CD4-positive, alpha-beta T cell treated with Interleukin-15 for 4 hours (primary cell): ENCODE data around the gene OR2AK2.

ENCODE experiments used
- DNase-seq: peaks from one replicate; pipeline ENCODE4 v3.0.0-alpha.2; 2020; ENCODE audit warnings: low spot score

The OR2AK2 gene, protein sequence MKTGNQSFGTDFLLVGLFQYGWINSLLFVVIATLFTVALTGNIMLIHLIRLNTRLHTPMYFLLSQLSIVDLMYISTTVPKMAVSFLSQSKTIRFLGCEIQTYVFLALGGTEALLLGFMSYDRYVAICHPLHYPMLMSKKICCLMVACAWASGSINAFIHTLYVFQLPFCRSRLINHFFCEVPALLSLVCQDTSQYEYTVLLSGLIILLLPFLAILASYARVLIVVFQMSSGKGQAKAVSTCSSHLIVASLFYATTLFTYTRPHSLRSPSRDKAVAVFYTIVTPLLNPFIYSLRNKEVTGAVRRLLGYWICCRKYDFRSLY

DNA sequence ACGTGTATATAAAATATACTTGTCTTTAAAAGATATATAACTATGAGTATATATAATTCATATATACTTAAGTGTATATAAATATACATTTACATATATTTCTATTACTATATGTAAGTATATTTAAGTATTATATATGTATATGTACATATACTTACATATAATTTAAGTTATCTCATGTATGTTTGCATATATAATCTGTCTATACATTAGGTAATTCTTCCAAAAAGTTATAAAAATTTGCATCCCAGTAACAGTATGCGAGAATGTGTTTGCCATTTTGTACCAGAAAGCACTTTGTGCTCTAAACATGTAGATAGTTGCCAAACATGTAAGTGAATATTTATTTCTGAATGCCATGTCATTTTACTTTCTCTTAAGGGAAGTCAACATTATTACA lies at the start of gene OR2AK2:
OR2AK2 (plus strand) TSS at position 301 of the 400 bp plus-strand sequence. CDS start 144 bp downstream, outside the sequence.
- no peak for DNase-seq

DNA sequence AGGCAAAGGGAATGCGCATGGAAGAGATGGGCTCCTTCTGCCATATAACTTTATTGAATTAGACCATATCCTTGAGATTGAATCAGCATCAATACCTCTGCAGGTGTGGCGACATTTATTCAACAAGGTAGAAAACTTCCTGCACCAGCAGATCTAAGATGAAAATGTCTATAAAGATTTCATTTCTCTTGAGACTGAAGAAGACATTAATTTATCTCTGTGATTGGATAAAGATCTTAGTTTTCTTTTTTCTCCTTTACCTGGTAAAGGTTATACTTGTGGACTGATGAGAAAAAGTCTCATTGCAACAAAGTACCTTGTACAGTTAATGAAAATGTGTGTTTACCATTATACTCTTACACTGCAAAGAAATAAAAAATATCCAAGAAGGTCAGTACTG lies 45.1 kb upstream of the OR2AK2 start, which contains the start of gene OR2T8:
OR2T8 (plus strand) TSS at position 301 of the 400 bp plus-strand sequence. CDS start 766 bp downstream, outside the sequence.
- DNase-seq = no peak

DNA sequence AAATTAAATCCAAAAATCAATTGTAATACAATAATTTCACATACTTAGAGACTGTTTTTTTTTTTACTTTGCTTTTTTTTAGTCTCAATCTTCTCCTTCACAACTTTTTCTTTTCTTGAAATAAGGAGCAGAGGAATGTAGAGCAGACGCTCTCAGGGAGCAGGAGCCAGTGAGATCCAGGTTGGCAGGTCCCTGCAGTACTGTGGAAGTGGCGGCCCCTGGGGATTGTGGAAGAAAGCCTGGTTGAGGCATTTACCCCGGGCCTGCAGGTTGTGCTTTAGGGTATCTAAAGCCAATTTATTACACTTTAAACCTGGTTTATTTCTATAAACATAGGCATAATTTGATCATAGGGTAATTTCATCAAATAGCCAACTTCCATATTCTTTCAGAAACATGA lies 41.1 kb upstream of the OR2AK2 start:
- DNase-seq = no peak

DNA sequence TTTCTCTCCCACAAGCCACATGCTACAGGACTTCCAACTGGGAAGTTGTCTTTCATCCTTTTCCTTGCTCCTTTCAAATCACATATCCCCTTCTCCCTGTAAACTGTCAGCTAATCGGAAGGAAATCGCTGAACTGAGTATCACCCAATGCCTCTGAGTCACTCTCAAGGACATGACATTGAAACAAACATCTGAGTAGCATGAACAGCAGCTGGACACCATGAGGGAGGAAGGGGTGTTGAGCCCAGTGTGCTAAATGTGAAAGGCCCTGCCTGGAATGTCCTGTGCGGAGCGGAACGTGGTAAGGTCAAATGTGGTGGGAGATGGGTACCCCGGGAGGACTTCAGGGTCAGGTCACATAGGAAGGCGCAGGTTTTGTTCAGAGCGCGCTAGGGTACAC lies 40.2 kb upstream of the OR2AK2 start, which contains the start of gene OR2AJ1:
OR2AJ1 (plus strand) TSS at position 22 of the 400 bp plus-strand sequence. CDS start 8,880 bp downstream, outside the sequence.
- no peak for DNase-seq

DNA sequence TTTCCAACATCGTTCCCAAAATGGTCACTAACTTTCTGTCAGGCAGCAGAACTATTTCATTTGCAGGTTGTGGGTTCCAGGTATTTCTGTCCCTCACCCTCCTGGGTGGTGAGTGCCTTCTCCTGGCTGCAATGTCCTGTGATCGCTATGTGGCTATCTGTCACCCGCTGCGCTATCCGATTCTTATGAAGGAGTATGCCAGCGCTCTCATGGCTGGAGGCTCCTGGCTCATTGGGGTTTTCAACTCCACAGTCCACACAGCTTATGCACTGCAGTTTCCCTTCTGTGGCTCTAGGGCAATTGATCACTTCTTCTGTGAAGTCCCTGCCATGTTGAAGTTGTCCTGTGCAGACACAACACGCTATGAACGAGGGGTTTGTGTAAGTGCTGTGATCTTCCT lies 31.0 kb upstream of the OR2AK2 start:
- no peak for DNase-seq

DNA sequence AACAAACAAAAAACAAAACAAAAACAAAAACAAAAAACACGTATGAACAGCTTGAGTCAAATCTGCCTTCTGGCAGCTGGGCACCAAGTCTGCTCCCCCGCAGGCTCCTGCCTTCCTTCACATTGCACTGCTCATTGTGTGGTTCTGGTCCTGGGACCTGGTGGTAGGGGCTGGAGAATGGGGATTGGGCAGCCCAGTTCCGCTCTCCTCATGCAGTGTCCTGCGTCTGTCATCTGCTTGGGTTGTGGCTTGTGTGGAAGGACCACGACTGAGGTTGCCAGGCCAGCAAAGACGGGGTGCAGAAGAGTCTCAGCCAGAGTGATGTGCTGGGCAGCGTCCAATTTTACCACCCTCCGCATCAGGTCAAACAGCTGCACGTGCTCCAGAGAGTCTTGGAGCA lies 29.3 kb upstream of the OR2AK2 start:
- no peak for DNase-seq

DNA sequence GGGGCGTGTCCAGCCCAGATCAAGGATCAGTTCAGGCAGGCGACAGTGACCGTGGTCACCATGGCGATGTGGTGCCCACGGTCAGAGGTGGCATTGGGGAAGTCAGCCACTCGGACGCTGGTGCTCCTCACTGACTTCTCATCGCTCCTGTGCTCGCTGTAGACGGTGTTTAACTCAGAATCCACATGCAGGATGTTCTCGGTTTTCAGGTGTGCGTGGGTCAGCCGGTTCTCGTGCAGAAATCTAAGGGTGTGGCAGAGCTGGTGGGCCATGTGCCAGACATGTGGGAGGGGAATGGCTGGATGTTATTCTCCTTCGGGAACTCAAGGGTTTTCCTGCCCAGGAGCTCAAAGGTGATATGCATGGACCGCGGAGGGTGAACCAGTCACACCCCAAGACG lies 28.6 kb upstream of the OR2AK2 start:
- no peak for DNase-seq

DNA sequence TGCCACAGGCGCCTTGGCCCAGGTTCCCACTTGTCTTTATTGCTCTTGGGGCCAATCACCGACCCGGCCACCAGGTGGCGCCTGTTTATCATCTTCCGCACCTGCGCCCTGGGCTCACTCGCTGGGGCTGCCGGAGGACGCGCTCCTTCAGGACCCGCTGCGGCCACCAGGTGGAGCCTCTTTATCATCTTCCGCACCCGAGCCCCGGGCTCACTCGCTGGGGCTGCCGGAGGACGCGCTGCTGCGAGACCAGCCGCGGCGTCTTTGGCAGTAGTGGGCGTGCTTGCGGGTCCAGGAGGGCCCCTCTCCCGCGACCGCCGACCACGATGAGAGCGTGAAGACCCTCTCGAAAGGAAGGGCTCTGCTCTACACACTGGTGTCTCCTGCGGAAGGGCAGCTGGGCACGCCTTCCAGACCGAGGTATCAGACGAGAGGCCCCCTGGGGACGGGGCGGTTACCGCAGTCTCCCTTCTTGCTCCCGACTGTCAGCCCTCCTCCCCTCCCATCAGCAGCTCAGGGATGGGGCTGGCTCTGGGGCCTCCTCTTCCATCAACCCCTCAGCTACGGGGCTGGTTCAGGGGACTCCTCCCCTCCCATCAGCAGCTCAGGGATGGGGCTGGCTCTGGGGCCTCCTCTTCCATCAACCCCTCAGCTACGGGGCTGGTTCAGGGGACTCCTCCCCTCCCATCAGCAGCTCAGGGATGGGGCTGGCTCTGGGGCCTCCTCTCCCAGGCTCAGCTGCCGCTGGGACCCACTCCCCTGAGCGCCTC lies 27.9 kb upstream of the OR2AK2 start:
- DNase-seq = peak; percentile 81

DNA sequence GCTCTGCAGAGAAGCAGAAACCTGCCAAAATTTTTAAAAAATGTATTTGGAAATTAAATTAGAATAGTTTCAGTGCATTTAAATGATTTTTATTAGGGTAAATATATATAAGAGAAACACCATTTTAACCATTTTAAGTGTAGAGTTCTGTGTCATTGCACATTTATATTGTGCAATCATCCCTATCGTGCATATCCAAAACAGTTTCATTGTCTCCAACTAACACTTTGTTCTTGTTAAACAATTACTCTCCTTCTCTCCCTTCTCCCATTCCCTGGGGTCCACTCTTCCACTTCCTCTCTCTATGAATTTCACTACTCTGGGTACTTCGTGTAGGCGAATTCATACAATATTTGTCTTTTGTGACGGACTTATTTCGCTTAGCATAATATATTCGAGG lies 22.4 kb upstream of the OR2AK2 start:
- DNase-seq = no peak

DNA sequence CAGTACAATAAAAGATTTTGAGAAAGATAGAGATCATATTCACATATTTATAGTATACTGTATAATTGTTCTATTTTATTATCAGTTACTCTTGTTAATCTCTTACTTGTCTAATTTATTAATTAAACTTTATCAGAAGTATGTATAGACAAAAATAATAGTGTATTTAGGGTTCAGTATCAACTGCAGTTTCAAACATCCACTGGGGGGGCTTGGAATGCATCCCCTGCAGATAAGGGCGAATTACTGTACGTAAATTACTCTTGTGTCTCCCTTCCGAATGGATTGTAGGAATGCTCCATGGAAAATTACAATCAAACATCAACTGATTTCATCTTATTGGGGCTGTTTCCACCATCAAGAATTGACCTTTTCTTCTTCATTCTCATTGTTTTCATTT lies 16.5 kb upstream of the OR2AK2 start, which contains the start of gene OR2L8:
OR2L8 (plus strand) TSS at position 301 of the 400 bp plus-strand sequence; CDS start at position 301, 0 bp downstream.
- DNase-seq = no peak

DNA sequence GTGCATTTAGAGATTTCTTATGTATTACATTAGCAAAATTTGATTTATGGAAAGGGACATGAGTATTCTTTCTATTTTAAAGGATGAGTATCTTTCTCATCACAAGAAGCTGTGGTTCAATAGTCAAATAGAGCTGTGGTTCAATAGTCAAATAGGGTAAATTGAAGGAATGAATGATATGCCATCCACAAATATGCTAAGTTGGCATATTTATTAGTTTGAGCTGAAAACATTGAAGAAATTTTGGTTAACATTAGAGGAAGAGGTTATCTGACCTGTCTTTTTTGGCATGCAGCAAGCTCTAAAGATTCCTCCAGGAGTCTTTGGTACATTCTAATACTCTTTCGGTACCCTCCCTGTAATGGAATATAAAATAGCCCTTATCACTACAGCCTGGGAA lies 11.6 kb upstream of the OR2AK2 start:
- no peak for DNase-seq

DNA sequence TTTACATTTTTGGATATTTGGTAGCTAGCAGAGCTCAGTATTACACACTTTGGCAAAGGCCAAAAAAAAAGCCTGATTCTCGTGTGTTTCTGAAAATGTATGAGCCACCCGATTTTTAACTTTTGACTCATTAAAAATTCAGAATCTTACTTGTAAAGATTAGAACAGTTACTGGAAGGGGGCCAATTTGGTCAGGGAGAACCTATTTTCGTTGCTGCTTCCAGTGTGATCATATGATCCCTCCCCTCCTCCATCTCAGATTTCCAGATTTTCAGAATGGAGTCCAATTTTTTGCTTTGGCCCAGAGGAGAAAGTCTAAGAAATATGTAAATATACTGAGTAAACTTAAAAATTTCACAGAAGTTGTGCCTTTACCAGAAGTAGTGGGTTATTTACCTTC lies 3.2 kb upstream of the OR2AK2 start:
- DNase-seq = no peak

DNA sequence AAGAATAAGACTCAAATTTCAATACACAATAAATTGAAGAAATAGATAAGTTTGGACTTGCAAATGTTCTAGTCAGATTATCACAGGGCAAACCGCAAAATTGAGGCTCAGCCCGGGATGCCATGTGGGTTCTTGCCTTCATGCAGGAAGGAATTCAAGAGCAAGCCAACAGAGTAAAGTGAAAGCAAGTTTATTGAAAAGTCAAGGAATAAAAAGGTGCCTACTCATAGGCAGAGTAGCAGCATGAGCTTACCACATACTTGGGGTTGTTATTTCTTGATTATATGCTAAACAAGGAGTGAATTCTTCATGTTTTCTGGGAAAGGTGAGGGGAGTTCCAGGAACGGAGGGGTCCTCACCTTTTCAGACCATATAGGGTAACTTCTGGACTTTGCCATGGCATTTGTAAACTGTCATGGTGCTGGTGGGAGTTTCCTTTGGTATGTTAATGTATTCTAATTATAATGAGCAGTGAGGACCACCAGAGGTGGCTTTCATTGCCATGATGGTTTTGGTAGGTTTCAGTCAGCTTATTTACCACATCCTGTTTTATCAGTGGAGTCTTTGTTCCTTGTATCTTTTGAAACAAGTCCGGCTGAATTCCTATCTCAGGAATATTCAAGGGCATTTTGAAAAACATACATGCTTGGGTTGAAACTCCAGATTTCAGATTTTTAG lies 2.0 kb upstream of the OR2AK2 start:
- DNase-seq = no peak

DNA sequence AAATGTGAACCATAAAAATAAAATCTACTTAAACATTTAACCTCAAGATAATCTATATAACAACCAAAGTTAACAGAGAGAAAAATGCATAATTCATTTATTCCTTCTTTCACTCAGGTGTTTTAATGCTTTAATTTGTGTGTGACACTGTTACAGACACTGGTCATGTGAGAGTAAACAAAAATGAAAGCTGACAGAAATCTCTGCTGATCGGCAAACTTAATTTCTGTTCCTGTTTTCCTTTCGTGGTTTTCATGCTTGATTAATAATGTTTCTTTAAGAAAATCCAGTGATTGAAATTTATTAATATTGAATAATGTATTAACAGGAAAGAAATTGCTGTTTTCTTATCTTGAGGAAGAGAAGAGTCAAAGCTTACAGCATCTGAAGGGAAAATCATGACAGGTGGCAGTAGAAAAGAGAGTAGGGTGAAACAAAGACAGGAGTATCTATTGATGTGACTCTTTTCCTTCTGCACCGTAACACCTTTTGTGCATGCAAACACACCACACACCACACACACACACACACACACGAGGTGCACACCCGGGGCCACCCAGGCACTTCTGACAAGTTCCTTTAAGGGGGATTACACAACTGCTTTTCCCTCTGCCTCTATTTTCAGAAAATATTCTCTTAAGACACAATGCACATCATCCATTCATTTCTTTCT lies 1.6 kb downstream of the OR2AK2 start:
- DNase-seq = no peak

DNA sequence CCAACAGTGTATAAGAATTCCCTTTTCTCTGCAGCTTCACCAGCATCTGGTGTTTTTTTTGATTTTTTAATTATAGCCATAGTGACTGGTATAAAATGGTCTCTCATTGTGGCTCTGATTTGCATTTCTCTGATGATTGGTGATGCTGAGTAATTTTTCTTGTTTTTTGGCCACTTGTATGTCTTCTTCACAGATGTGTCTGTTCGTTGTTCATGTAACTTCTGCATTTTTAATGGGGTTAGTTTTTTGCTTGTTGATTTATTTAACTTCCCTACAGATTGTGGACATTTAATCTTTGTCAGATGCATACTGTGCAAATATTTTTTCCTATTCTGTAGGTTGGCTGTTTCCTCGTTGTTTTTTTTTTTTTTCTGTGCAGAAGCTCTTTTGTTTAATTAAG lies 28.0 kb downstream of the OR2AK2 start:
- DNase-seq = no peak

DNA sequence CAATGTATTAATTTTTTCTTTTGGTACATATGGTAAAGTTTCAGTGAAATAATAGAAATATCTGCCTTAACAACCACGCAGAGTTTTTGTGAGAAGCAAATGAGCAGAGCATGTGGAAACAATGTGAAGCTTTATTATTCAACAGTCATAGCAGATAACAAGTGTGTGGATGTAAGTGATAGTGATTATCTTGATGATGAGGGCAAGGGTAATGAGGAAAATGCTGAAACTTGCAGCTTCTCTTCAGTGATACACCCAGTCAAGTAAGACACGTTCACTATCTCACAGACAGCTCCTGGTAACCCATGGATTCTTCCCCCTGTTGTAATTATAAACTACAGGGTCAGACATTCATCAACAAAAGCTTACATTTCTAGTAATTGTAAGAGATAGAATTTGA lies 33.8 kb downstream of the OR2AK2 start:
- no peak for DNase-seq

DNA sequence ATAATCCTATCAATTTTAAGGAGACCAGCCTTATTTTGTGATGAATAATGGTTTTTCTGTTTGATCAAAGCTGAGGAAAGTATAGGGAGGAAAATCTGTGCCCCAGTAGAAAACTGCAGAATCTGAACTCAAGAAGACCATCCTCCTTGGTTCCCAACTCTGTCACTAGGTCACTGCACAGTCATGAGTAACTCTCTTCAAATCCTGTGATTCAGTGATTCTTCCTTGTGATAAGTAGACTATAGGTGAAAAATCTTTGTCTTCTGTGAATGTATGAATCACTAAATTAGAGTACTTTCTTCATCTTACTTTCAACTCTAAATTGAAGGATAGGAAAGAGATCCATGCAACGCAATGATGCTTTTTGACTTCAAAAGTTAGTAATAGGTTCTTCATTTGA lies 35.1 kb downstream of the OR2AK2 start:
- DNase-seq = no peak

DNA sequence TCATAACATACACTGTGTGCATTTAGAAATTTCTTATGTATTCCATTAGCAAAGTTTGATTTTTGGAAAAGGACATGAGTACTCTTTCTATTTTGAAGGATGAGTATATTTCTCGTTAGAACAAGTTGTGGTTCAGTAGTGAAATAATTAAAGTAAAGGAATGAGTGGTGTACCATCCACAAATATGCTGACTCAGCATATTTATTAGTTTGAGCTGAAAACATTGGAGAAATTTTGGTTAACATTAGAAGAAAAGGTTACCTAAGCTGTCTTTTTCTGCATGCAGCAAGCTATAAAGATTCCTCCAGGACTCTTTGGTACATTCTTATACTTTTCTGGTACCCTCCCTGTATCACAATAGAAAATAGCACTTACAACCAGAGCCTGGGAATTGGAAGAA lies 42.7 kb downstream of the OR2AK2 start:
- DNase-seq = no peak

DNA sequence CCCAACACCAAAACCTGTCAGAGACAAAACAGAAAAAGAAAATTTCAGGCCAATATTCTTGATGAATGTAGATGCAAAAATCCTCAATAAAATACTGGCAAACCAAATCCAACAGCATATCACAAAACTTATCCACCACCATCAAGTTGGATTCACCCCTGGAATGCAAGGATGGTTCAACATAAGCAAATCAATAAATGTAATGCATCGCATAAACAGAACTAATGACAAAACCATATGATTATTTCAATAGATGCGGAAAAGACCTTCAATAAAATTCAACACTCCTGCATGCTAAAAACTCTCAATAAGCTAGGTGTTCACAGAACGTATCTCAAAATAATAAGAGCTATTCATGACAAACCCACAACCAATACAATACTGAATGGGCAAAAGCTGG lies 44.6 kb downstream of the OR2AK2 start:
- no peak for DNase-seq

DNA sequence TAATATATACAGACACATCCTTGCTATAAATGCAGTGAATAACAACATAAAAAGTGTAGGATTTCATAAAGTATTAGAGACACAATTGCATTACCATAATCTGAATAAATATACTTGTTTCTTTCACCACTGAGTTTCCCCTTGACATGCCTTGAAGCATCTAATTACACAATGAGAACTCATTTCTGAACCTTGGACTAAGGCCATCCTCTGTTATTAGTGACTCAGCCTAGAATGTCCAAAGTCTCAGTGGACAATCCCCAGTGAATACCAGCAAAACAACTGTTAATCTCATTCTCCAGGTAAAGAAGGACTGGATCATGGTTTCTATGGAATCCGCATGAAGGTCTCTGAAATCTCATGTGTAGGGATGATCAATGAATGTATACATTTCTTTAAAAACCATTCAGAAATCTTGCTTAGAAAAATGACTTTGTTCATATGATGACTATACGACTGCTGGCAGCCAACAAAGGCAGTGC lies 48.2 kb downstream of the OR2AK2 start, which contains the start of gene OR2L5:
OR2L5 (plus strand) TSS at position 432 of the 482 bp plus-strand sequence. CDS start 8,288 bp downstream, outside the sequence.
- DNase-seq = no peak

DNA sequence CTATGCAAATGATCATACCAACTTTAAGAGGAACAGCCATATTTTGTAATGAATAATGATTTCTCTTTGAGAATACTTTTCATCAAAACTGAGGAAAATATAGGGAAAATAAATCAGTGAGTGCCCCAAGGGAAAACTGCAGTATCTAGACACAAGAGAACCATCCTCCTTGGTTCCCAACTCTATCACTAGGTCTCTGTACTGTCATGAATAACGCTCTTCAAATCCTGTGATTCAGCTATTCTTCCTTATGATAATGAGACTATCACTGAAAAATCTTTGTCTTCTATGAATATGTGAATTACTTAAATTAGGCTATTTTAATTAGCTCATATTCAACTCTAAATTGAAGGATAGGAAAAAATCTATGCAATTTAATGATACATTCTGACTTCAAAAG lies 50.8 kb downstream of the OR2AK2 start:
- no peak for DNase-seq
